GM19099 (cell line): ENCODE results near the gene PSTK.

ENCODE experiments used
- POLR2A ChIP-seq: IDR thresholded peaks from 3 replicates; pipeline ENCODE4 v1.6.1; 2011; ENCODE audit warnings: low read depth; ENCODE audit not compliant: insufficient read length; ENCODE audit errors: extremely low read depth

PSTK gene

DNA sequence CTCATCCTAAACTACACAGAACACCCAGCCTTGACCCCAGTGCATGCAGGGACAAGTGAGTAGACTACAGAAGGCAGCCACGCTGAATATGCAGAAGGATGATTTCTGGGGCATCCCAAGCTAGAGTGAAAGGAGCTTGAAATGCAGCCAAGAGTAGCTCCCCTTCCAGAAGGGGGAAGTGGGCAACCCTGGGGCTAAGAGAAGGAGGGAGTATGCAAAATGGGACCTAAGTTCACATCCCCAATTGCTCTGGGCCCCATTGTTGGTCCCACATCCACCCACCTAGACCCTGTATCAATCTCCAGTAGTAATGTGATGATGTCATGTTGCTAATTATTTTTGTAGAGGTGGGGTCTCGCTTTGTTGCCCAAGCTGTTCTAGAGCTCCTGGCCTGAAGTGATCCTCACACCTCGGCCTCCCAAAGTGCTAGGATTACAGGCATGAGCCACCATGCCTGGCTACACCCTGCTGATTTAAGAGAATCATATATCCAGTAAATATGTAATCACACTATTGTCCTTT lies 5.6 kb upstream of the PSTK start:
- TF ChIP-seq POLR2A = no peak

DNA sequence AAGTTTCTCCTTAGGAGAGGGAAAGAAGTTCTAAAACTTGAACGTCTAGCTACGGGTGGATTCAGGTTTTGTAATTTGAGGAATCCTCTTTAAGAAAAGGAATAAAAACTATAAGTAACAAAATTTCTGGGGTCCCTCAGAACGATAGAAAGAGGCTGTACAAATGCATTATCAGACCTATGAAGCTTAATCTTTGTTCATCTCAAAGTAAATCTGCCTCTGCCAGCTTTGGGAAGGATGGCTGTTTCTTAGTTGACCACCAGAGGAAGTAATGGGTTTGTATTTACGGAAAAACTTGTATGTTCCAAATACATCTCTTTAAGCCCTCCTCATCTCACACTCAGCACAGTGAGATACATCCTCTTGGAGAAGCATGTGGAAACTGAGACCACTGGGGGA lies 864 bp downstream of the PSTK start:
- no peak for TF ChIP-seq POLR2A

DNA sequence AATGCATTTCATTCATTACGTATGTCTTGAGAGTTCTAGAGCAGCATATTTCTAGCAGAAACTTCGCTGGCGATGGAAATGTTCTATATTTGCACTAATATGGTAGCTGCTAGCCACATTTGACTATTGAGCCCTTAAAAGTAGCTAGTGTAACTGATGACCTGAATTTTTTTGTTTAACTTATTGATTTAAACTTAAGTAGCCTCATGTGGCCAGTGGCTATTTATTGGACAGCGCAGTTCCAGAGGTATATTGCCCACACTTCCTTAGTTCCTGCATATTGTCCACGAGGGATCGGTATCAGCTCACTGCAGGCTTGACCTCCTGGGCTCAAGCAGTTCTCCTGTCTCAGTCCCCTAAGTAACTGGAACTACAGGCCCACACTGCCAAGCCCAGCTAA lies 3.7 kb downstream of the PSTK start:
- TF ChIP-seq POLR2A = no peak

DNA sequence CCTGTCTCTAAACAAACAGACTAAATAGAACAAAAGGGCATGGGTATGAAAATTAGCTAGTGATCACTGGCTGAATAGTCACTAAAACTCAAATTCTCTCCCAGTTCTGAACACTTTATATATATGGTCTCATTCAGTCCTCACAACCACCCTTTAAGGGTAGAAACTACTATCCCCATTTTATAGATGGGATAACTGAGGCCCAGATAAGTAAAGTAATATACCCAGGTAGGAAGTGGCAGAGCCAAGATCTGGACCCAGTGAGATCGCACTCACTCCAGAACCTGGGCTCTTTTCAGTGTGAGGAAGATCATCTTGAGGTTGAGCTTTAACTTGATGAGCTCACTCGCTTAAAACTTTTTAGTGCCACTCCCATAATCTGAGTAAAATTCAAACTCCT lies 4.5 kb downstream of the PSTK start:
- no peak for TF ChIP-seq POLR2A

DNA sequence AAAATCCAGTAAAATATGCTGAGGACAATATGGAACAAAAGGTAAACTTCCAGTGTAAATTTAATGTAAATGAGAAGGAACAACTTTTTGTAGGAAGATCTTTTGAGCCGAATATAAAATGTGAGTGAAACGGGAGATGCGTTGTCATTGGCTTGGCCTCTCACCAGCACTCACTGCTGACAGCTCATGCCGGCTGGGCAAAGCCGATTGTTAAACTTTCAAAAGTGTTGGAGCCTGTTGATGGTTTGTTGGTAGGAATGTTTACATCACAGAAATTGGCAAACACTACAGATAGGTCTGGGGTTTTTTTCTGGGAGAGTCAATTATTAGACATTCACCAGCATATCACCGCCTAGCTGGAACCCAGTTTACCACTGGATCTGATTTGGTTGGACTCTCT lies 6.1 kb downstream of the PSTK start:
- TF ChIP-seq POLR2A = no peak

DNA sequence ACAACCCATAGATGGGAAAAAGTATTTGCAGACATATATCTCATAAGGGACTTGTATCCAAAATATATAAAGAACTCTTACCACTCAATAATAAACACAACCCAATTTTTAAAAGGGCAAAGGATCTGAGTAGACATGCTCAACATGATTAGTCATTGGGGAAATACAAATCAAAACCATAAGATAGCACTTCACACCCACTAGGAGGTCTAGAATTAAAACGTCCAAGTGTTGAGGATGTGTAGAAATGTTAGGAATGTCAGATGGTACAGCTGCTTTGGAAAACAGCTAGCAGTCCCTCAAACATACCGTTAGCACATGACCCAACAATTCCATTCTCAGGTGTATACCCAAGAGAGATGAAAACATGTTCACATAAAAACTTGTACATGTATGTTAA lies 8.3 kb downstream of the PSTK start:
- TF ChIP-seq POLR2A = no peak

DNA sequence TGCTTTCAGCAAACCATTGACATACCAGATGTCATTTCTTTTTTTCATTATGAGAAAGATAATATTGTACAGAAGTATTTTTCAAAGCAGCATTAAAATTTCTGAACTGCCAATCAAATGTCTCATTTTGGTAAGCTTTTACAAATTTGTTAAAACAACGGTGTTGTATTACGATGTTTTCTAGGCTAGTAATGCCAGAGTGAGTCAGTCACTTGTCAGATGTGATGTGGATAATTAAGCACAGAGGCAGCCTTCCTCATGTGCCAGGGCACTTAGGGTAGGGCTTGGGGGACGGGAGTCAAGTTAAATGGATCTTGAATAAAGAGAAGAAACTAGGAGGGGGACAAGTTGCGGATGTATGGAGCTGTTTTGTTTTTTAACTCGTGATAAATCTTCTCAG lies 10.1 kb downstream of the PSTK start:
- TF ChIP-seq POLR2A = no peak

DNA sequence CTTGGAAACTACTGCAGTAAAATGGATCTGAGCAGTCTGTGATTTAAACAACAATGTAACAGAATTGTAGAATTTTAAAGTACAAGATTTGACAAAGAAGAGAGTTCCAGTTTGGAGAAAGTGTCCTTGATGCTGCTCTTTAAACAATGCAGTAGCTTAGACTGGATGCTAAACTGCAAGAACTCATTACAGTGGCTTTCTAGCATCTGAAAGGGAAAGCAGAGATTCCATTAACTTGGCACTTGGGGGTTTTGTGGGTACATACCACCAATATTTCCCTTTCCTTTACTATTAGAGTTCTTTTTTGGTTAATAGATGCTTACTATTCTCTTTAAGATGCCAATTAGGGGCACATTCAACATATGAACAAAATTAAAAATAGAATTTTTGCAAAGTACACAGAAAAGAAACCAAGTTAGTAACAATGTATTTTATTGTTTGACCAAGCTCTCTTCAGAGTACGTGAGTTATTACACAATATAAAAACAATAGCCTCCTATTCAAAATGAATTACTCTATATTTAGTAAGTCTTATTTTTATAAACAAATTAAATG lies 11.9 kb downstream of the PSTK start:
- no peak for TF ChIP-seq POLR2A

DNA sequence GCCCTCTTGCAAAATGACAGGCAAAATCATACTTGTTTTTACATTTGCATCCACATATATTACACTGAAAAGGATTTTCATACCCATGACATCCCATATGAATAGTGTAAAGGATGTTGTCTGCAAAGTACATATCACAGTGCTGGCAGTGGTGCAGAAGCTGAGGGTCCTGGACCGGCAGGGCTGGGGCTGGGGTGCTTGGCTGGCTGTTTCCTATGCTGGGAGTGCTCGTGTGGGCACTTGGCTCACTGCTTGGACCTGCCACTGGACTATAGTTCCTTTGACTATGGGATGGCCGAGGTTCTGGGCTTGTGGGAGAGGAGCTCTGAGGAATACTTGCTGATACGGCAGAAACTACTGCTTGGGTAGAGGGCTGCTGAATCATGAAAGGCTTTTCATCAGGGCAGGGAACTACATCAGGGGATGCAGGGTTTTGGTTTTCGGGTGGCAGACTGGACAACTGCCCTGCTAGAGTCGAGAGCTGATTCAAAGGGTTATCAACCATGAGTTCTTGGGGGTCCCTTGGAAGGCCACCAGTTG lies 13.7 kb downstream of the PSTK start:
- TF ChIP-seq POLR2A = no peak

DNA sequence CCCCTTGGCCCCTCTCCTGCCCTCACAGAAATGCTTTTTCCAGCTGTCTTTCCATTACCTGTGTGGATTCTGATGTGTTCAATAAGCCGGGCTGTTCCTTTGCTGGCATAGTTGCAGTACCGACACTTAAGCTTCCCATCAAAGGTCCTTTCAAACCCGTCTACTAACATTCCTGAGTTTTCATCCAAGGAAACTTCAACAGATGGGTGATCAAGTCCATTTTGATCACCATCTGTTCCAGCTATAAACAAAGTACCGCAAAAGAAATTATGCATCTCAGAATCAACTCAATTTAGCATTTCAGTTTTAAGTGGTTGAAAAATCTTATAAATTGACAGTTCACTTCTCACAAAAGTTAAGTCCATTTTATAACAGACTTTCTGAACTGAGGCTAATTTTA lies 15.7 kb downstream of the PSTK start:
- TF ChIP-seq POLR2A = no peak

DNA sequence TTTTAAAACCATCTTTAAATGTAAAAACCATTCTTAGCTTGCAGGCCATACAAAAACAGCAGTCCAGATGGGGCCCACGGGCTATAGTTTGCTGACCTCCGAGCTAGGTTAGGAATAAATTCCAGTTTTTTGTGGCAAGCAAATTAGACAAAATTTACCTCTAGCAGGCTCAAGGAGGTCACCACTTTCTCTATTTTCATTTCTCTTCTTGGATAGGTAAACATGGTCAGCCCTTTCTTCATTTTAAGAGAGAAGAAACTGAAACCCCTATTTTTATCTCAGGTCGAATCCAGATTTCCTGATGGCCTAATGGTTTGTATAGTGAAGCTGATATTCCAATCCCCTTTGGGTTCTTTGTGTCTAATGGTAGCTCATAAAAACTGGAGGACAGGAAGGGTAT lies 17.7 kb downstream of the PSTK start:
- TF ChIP-seq POLR2A = no peak

DNA sequence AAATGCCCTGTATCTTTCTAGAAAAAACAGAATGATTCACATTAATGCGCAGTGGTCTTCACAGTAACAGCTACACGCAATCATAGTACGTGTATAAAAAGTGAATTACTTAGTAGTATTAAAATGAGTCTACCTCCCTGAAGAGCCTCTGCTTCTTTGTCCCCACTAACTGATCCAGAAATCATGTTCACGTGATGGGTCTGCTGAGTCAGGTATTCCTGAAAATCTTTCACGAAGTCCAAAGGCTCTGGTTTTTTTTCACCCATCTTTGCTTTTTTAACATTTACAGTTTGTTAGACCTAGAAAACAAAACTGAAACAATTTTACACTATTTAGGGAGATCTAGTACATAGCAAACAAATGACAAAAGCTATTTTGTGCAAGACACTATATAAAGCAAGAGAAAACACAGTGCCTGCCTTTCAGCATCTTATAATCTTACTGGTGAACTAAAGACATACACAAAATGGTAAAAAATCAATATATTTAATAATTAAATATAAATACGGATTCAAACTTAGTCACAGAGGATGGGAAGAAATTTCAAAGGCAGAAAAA lies 18.2 kb downstream of the PSTK start:
- no peak for TF ChIP-seq POLR2A

DNA sequence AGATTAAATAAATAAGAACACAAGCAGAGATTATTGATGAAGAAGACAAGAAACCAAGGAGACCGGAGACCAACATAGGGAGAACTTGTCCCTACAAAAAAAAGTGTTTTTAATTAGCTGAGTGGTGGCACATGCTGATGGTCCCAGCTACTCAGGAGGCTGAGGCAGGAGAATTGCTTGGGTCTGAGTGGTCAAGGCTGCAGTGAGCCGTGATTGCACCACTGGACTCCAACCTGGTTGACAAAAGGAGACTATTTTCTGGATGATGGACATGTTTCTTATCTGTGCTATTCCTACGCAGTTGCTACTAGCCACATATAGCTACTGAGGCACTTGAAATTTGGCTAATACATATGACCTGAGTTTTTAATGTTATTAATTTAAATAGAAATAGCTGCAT lies 18.7 kb downstream of the PSTK start:
- TF ChIP-seq POLR2A = no peak

DNA sequence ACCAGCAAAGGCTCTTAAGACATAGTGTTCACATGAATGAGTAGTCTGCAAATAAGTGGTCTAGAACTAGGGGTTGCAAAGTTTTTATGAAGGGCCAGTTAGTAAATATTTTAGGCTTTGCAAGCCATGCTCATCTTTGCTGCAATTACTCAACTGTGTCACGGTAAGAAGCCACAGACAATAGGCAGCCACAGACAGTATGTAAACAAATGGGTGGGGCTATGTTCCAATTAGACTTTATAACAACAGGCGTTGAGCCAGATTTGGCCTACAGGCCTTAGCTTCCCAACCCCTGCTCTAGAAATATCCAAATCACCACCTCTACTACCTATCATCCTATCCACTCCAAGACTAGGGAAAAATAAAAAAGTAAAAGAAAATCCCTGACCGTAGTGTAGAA lies 19.1 kb downstream of the PSTK start:
- TF ChIP-seq POLR2A = no peak

DNA sequence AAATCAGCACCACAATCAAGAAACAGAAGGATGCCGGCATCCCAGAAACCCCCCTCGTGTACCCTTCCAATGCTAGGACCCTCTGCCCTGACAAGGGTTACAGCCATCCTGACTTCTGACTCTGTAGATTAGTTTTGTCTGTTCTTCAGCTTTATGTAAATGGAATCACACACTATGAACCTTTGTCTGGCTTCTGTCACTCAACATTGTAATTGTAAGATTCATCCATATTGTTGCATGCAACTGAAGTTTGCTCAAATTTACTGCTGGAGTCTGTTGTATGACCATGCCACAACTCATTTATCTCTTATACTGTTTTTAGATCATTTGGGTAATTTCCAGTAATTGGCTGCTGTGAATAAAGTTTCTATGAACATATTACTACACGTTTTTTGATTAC lies 20.0 kb downstream of the PSTK start:
- TF ChIP-seq POLR2A = no peak

DNA sequence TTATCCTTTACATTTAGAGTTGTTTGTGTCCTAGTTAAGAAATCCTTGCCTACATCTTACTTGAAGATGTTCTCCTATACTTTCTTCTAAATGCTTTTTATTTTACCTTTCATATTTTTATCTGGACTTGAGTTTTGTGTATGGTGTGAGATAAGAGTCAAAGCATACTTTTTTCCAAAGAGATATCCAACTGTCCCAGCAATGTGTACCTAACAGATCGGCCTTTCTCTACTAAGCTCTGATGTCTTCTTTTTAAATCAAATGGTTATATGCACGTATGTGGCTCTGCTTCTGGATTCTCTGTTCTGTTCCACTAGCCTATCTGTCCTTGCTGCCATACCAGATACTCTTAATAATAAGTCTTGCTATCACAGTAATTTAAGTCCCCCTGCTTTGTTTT lies 21.2 kb downstream of the PSTK start:
- no peak for TF ChIP-seq POLR2A

DNA sequence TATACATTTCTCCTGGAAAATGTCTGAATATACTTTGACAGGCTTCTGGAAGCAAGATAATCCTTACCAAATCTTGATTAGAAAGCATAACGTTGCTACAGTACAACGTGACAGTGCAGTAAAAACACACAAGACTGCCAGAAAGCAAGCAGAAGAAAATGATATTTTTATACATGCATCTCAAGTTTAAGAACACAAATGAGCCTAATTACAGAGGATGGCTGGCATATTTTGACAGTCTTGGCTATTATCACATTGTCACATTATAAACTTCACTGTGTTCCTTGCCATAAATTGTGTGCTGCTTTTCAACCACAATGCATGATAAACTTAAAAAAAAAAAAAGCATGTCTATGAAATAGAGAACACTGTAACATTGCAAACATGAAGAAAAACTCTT lies 24.1 kb downstream of the PSTK start:
- TF ChIP-seq POLR2A = no peak
